Endothelial cell of umbilical vein (primary cell): ENCODE measurements around the gene PIGH.

Experiments used
- TF ChIP-seq, protein P1 (sequence below): IDR thresholded peaks from 2 replicates; pipeline ENCODE4 v1.6.1; 2011; ENCODE audit not compliant: insufficient read depth, insufficient read length
- TF ChIP-seq, protein P2 (sequence below), 2 donors: IDR thresholded peaks; 1 replicate in 1 of 2; 2 replicates in 1 of 2; pipeline ENCODE4 v1.5.1; 2011; ENCODE audit warnings: low read length in 2 of 2, mild to moderate bottlenecking in 2 of 2, moderate library complexity in 2 of 2, control low read depth in 1 of 2, inconsistent platforms in 1 of 2, low read depth in 1 of 2; ENCODE audit not compliant: insufficient read depth in 1 of 2; ENCODE audit errors: extremely low read depth in 1 of 2

DNA sequence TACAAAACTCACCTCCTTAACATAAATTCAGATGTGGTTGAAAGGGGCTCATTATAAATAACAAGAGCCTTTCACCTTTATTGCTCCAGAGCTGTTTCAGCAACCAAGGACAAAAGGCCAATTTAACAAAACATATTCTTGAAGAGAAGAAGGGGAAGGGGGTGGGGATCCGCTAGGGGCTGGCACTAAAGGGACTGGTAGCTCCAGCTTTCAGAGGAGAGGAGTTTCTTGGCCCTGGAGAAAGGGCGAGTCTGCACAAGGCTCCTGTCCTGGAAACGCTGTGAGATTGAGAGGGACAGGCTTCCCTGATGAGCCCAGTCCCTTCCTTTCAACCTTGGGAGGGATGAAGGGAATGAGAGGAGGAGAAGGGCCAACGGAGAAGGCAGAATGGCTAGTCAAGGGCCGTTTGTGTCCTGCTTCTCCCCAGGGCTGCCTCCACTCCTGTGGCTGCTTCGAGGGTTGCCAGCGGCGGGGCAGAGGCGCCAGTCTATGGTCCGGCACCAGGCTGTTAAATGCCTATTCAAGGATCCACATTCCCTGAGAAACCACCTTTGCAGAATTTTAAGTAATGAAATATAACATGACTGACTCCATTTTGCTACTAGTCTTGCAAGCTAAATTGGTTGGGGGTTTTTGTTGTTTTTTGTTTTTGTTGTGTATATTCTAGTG lies 9.7 kb upstream of the PIGH start:
- TF ChIP-seq, protein P1, sequence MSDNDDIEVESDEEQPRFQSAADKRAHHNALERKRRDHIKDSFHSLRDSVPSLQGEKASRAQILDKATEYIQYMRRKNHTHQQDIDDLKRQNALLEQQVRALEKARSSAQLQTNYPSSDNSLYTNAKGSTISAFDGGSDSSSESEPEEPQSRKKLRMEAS = no peak
- TF ChIP-seq, protein P2, sequence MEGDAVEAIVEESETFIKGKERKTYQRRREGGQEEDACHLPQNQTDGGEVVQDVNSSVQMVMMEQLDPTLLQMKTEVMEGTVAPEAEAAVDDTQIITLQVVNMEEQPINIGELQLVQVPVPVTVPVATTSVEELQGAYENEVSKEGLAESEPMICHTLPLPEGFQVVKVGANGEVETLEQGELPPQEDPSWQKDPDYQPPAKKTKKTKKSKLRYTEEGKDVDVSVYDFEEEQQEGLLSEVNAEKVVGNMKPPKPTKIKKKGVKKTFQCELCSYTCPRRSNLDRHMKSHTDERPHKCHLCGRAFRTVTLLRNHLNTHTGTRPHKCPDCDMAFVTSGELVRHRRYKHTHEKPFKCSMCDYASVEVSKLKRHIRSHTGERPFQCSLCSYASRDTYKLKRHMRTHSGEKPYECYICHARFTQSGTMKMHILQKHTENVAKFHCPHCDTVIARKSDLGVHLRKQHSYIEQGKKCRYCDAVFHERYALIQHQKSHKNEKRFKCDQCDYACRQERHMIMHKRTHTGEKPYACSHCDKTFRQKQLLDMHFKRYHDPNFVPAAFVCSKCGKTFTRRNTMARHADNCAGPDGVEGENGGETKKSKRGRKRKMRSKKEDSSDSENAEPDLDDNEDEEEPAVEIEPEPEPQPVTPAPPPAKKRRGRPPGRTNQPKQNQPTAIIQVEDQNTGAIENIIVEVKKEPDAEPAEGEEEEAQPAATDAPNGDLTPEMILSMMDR (IDR thresholded peaks at IDR 0.05; ENCODE audit: extremely low read depth in 1 of 2, insufficient read depth in 1 of 2, low read depth in 1 of 2, low read length in 2 of 2) = no peak
